Measurements from ENCODE around the gene ARSJ.
"Not testable (repeated sequence)": the region's sequence is repeated elsewhere in the genome, so short reads cannot be mapped to it uniquely, and the experiment has no call there.

ARSJ gene

GRCh38 chr4:113958766-113959538 lies 20.5 kb downstream of the ARSJ start:
- peak; percentile 93 for DNase-seq (ENCODE audit: low spot score)

GRCh38 chr4:113957956-113958355 lies 21.5 kb downstream of the ARSJ start:
- DNase-seq (ENCODE audit: low spot score): no peak

- no peak for DNase-seq (ENCODE audit: low spot score)
These were observed 23.5 kb downstream of the ARSJ start for GRCh38 chr4:113955948-113956347.

- DNase-seq (ENCODE audit: low spot score): no peak
These were observed 24.0 kb downstream of the ARSJ start for GRCh38 chr4:113955411-113955810.

- DNase-seq (ENCODE audit: low spot score): no peak
These were observed 25.6 kb downstream of the ARSJ start for GRCh38 chr4:113953888-113954287.

- DNase-seq (ENCODE audit: low spot score): peak; percentile 52
These were observed 26.9 kb downstream of the ARSJ start for GRCh38 chr4:113952452-113953029.

- DNase-seq (ENCODE audit: low spot score): no peak
These were observed 28.2 kb downstream of the ARSJ start for GRCh38 chr4:113951263-113951662.

GRCh38 chr4:113950207-113950606 lies 29.2 kb downstream of the ARSJ start:
- DNase-seq (ENCODE audit: low spot score): no peak

GRCh38 chr4:113947484-113947883 lies 32.0 kb downstream of the ARSJ start:
- DNase-seq (ENCODE audit: low spot score): no peak

- peak; percentile 44 for DNase-seq (ENCODE audit: low spot score)
These were observed 33.5 kb downstream of the ARSJ start for GRCh38 chr4:113945906-113946305.

GRCh38 chr4:113943863-113944262 lies 35.6 kb downstream of the ARSJ start:
- DNase-seq (ENCODE audit: low spot score): no peak

GRCh38 chr4:113943085-113943484 lies 36.4 kb downstream of the ARSJ start:
- no peak for DNase-seq (ENCODE audit: low spot score)

GRCh38 chr4:113941836-113942235 lies 37.6 kb downstream of the ARSJ start:
- no peak for DNase-seq (ENCODE audit: low spot score)

- DNase-seq (ENCODE audit: low spot score): not testable (repeated sequence)
These were observed 39.3 kb downstream of the ARSJ start for GRCh38 chr4:113940103-113940502.

- DNase-seq (ENCODE audit: low spot score): no peak
These were observed 44.3 kb downstream of the ARSJ start for GRCh38 chr4:113935190-113935589.

- DNase-seq (ENCODE audit: low spot score): not testable (repeated sequence)
These were observed 54.7 kb downstream of the ARSJ start for GRCh38 chr4:113924706-113925105.

- DNase-seq (ENCODE audit: low spot score): peak; percentile 72
These were observed 58.2 kb downstream of the ARSJ start for GRCh38 chr4:113921089-113921794.

GRCh38 chr4:113919611-113920010 lies 59.8 kb downstream of the ARSJ start:
- DNase-seq (ENCODE audit: low spot score): no peak

GRCh38 chr4:113919145-113919544 lies 60.3 kb downstream of the ARSJ start:
- DNase-seq (ENCODE audit: low spot score): no peak

GRCh38 chr4:113908829-113909228 lies 70.6 kb downstream of the ARSJ start:
- DNase-seq (ENCODE audit: low spot score): no peak

- no peak for DNase-seq (ENCODE audit: low spot score)
These were observed 71.9 kb downstream of the ARSJ start for GRCh38 chr4:113907559-113907958.

- DNase-seq (ENCODE audit: low spot score): no peak
These were observed 74.1 kb downstream of the ARSJ start for GRCh38 chr4:113905301-113905700.

GRCh38 chr4:113904877-113905276 lies 74.6 kb downstream of the ARSJ start:
- no peak for DNase-seq (ENCODE audit: low spot score)

All from COLO829 (cell line).